GM18867 (cell line): ENCODE data around the gene PPDPF.

Experiments used
- ATAC-seq: cut with Tn5 transposase; IDR thresholded peaks from one replicate; pipeline ENCODE4 v1.9.1; 2021; ENCODE audit warnings: mild to moderate bottlenecking, moderate library complexity; ENCODE audit not compliant: unreplicated experiment

PPDPF gene

DNA sequence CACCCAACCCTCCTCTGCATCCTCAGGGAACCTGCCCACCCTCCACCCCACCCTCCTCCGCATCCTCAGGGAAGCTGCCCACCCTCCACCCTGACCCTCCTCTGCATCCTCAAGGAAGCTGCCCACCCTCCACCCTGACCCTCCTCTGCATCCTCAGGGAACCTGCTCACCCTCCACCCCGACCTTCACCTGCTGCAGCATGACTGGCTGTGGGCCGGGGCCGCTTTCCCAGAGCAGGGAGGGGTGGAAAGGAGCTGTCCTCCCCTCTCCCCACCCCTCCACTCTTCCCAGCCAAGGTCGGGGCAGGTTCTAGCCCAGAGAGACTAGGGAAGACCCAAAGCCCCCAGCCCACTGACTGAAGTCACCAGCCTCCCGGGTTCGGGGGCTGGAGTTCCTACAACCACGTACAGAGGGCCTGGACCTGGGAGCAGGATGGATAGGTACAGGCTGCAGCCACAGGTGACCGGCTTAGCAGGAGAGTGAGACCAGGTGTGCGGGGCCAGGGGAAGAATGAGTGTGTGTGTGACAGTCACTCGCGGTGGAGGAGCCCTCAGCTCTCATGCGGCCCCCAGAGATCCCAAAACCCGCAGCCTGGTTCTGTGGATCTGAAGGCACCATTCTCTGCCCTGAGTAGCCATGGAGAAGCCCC, 33.3 kb upstream of the PPDPF start:
- no peak for ATAC-seq

DNA sequence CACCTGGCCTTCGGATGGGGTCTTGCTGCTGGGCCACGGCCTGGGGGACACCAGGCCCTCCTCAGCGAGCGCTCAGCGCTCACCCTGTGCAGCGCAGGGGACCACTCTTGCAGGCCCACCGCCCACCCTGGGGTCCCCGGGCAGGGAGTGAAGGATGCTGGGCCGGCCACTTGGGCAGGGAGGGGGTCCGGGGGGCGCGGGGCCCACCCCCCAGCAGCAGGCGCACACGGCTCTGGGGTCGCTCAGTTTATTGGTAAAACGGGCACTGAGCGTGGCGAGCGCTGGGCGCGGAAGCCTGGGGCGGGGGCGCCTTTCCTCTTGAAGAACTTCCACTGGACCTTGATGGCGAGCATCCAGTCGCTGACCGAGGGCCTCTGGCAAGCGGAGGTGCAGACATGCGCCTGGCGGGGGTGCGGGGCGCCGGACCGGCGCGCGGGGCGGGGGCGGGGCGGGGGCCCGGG, 32.8 kb upstream of the PPDPF start:
- no peak for ATAC-seq

DNA sequence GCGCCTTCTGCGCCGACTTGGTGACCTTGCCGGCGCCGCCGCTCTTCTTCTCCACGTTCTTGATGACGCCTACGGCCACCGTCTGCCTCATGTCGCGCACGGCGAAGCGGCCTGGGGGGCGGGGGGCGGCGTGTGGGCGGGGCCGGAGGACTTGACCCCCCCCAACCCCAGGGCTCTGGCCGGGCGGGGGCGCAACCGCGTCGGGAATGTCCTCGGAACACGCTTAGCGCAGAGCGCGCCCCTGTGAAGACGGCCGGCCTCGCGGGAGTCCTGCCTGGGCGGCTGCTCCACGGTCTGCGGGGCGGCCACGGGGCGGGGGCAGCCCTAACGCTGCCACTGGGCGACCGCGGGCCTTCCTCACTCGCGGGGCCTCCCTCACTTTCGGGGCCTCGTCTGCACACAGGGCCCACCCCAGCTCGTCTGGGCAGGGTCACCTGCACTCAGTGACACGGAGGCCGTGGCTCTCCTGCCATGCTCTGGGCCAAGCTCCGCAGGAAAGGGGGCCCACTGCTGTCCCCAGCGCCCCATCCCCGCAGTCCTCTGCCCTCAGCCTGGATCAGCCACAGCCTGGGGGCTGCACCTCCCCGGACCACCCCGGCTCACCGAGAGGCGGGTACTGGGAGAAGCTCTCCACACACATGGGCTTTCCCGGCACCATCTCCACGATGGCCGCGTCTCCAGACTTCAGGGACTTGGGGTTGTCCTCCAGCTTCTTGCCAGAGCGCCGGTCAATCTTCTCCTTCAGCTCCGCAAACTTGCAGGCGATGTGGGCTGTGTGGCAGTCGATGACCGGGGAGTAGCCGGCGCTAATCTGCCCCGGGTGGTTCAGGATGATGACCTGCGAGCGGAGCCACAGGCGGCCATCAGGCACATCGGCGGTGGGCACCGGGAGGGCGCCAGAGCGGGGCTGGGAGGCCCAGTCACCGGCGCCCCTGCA, 32.0 kb upstream of the PPDPF start:
- no peak for ATAC-seq

DNA sequence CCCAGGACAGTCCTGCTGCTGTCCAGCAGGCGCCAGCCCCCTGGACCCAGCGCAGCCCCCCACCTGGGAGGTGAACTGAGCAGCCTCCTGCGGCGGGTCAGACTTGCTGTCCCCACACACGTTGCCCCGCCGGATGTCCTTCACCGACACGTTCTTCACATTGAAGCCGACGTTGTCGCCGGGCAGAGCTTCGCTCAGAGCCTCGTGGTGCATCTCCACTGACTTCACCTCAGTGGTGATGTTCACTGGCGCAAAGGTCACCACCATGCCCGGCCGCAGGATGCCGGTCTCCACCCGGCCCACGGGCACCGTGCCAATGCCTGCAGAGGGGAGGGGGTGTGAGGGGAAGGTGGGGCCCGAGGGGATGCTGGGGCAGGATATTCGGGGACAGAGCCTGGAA, 30.1 kb upstream of the PPDPF start:
- no peak for ATAC-seq

DNA sequence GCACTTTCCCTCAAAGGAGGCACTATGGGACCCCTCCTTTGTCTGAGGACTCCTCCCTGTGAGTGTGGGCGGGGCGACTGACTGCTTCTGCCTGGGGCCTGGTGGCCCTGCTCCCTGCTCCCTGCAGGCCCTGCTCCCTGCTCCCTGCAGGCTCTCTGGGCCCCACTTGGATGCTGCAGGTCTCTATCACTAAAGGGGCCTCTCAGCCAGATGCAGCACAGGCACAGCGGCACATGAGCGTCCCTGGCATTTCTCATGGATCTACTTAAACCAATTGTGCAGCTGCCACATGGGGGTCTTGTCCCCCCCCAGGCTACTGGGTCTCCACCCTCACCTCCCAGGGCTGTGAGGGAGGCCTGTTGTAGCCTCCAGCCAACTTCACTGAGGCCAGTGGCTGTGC, 29.5 kb upstream of the PPDPF start:
- ATAC-seq: no peak

DNA sequence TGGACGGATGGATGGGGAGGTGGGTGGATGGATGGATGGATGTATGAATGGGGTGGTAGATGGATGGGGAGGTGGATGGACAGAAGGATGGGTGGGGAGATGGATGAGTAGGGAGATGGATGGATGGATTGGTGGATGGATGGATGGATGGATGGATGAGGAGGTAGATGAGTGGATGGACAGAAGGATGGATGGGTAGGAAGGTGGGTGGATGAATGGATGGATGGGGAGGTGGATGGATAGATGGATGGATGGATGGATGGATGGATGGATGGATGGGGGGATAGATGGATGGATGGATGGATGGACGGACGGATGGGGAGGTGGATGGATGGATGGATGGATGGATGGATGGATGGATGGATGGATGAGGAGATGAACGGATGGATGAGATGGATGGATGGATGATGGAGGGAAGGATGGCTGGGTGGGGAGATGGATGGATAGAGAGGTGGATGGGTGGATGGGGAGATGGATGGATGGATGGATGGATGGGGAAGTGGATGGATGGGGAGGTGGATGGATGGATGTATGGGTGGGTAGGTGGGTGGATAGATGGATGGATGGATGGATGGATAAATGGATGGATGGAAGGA, 28.8 kb upstream of the PPDPF start:
- no peak for ATAC-seq

DNA sequence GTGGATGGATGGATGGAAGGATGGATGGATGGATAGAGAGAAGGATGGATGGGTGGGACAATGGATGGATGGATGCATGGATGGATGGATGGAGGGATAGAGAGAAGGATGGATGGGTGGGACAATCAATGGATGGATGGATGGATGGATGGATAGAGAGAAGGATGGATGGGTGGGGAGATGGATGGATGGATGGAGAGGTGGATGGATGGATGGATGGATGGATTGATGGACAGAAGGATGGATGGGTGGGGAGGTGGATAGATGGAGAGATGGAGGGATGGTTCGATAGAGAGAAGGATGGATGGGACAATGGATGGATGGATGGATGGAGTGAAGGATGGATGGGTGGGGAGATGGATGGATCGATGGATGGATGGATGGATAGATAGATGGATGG, 28.0 kb upstream of the PPDPF start:
- ATAC-seq: no peak

DNA sequence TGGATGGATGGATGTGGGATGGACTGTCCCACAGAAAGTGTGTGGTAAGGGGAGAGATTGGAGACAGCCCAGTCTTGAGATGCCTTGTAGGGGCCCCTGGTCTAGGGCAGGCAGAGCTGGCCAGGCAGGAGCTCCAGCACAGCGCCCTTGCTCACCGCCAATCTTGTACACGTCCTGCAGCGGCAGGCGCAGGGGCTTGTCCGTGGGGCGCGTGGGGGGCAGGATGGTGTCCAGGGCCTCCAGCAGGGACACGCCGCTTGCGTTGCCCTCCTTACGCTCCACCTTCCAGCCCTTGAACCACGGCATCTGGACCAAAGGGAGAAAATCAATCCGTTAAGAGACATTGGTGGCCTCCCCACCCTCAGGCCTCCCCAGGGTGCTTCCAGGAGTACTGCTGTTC, 27.6 kb upstream of the PPDPF start:
- no peak for ATAC-seq

DNA sequence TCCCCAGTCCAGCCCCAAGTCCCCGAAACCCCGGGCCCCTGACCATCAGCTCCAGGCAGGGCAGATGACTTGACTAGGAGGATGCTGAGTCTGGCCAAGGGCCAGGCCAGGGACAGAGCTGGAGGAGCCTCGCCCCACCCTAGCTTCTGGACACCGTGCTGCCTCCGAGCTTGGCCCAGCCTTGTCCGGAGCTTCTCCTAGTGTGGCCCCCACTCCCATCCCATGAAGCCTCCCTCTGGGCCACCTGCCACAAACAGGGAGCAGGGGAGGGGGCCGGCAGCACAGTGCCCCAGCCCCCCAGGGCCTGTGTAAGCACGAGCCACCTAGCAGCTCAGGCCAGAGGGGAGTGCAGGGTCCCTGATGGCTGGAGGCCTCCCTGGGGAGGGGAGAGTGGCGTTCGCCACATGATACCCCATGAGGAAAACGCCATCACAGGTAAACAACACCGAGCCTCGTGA, 27.0 kb upstream of the PPDPF start:
- ATAC-seq: no peak

DNA sequence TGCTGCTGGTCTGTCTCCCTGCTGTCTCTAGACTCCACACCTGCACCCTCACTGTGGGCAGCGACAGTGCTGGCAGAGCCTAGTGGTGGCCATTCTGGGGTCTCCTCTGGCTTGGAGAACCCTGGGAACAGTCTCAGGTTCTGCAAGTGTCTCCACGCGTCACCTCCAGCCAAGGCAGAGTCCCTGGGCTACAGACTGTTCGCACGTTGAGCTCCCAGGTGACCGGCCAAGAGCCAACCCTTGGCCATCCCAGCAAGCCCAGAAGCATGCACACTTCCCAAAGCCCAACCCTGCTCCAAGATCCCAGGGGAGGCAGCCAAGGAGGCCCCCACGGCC, 26.5 kb upstream of the PPDPF start:
- no peak for ATAC-seq

DNA sequence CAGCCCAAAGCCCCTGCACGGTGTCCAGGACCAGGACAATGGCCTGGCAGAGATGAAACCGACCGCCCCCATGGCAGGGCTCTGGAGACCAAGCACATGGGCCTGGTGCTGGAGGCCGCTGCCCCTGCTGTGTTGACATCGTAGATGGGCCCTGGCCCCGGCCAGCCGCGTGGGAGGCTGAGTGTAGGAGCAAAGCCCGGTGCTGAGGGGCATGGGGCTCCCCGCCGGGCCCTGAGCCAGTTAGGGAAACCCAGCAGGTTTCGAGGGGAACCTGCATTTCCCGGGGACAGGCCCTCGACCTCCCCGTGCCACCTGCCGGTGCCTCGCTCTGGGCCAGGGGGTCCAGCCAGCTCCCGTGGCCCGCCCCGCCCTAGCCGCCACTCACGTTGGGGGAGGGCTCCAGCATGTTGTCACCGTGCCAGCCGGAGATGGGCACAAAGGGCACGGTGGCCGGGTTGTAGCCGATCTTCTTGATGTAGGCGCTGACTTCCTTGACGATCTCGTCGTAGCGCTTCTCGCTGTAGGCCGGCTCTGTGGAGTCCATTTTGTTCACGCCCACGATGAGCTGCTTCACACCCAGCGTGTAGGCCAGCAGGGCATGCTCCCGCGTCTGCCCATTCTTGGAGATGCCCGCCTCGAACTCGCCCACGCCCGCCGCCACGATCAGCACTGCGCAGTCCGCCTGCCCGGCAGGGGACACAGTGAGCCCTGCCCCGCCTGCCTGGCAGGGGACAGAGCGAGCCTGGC, 26.0 kb upstream of the PPDPF start:
- no peak for ATAC-seq

DNA sequence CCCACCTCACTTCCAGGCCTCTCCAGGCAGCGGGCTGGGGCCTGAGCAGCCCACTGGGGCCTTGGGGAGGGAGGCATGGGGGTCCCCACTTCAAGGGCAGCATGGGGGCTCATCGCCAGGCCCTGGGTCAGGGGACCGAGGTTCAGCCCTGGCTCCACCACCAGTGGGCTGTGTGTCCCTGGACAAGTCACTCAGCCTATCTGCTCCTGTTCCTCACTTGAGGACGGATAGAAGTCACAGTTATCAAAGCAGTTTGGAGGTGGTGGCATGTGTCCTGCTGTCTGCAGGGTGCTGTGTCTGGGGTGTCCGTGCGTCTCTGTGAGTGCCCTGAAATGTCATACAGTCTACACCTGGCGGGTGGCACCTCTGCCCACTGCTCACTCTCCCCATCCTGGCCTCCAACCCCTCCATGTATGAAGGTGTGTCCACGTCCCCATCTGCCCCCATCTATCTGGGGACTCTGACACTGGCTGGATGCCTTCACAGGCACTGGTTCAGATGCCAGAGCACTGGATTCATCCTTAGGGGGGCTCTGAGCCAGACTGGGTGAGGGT, 25.3 kb upstream of the PPDPF start:
- ATAC-seq: no peak

DNA sequence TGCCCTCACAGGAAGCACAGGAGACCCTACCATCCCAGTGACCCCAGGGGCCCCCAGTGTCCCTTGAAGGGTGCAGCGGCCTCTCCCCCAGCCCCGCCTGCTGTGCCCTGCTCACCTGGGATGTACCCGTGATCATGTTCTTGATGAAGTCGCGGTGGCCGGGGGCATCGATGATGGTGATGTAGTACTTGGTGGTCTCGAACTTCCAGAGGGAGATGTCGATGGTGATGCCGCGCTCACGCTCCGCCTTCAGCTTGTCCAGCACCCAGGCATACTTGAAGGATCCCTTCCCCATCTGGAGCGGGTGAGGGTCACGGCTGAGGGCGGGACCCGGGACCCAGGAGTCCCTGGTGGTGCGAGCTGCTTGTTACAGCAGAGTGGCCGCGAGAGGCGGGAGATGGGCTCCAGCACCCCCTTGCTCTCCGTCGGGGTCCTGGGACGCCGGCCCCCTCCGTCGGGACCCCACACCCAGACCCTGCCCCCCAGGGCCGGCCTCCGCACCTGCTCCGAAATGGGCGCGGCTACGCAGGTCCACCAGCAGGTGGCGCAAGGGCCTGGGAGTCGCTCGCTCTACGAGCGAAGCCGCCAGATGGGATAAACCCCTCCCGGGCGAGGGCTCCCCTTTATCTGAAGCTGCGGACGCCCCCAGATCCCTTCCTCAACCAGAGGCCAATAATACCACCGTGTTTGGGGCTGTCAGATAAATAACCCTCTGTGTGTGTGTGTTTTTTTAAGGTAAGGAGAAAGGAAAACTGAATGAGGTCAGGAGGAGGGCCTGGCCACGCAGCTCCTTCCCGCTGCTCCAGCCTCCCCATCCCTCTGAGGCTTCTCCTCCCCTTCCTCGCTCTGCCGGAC, 24.6 kb upstream of the PPDPF start:
- ATAC-seq: peak; percentile 40

DNA sequence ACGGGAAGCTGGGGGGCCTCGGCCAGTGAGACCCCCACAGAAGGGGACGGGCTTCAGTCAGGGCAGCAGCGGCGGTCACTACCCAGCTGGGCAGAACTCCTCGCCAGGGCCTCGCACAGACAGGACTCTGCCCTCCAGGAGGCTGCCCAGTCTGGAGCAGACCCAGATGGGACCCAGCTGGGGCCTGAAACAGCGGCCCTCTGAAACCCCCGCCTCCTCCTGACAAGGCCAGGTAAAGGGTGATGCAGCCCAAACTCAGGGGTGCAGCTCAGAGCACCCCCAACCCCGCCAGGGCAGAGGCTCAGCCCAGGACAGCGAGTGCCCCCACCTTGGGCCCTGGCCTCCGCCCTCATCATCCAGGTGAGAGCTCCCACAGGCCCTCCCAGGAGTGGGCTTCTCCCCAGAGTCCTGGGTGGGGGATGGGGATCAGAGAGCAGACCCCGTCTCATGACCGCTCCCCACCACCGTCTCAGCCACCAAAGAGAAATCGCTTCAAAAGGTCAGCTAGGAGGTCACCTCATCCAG, 23.9 kb upstream of the PPDPF start:
- no peak for ATAC-seq

DNA sequence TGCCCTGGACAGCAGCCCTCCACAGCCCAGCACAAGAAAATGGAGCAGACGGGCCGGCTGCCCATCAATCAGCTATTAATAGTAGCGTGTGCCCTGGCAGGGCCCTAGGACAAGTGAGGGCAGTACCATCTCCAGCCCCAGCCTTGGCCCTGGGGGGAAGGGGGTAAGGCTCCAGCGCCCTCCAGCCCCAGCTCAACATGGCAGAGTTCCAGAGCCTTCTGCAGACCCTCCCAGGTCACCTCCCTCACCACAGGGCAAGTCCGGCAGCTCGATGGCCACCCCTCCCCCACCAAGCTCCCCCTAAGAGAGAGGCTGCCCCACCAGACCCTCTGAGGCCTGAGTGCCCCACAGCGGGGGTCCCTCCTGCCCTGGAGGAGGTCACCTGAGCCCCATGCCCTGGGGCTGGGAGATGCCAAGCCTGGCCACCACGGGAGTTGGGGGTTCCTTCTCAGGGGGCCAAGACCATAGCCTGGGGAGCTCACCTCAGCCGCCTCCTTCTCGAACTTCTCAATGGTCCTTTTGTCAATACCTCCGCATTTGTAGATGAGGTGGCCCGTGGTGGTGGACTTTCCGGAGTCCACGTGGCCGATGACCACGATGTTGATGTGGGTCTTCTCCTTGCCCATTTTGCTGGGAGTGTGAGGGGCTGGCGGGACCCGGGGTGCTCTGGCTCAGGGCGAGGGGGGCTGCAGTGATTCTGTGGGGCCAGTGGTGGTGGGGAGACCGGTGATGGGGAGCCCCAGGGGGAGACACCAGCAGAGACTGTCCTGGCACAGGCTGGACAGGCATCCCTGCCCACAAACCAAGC, 23.2 kb upstream of the PPDPF start:
- no peak for ATAC-seq

DNA sequence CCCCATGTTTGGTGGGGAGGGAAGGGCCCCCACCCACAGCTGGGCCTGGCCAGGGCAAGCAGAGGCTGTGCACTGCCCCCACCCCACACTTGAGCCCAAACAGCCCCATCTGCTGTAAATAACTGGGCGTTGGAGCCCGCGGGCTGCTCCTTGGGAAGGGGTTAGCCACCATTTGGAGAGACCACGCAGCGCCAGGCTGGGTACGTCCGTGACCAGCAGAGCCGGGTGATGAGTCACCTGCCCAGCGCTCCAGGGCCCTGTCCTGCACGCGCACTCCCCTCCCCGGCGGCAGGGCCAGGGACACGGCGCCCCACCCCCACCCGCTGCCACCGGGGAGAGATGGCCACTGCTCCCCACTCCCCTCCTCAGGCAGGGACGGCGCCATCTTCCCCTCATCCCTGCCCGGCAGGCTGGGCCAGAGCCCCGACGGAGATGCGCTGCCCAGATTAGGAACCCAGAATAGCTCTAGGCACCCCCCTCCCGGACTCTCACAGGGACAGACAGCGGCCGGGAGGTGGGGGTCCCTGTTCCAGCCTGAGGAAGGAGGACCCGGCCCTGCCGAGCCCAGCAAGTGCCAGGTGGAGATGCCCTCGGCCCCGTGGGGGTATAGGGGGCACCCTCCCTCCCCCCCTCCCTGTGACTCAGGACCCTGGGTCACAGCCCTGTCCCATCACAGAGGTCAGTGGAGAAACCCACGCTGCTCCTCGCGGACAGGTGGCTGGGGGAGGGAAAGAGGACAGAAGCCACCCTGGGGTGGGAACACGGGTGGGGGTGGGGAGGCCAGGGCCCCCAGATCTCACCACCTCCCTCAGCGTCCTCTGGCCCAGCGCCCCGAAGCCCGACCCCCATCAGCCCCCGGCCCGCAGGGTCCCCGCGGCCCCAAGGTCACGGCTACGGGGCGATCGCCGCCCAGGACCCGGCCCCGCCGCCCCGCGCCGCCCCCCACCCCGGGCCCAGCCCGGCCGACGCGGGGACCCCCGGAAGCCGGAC, 22.3 kb upstream of the PPDPF start:
- ATAC-seq: no peak

DNA sequence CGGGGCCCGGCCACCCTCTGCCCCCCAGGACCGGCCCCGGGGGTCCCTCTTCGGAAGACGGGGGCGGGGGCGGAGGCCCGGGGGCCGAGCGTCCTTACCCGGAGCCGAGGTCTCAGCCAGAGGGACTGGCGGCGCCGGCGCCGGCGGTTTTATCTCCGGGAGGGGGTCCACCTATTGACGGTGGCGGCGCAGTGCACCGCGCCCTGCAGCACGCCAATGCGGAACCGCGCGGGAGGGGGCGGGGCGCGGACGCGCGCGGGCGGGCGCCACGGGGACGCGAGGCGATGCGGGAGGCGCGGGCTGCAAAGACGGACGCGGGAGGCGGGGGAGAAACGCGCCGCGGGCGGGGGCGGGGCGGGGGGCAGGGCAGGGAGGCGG, 21.6 kb upstream of the PPDPF start, which contains the start of gene EEF1A2:
Gene EEF1A2 (minus strand): TSS at position 124 of the 378 bp plus-strand sequence. CDS start 1,320 bp downstream, outside the sequence.
- no peak for ATAC-seq
